ENCODE measurements around the gene CACNB2.

CACNB2 gene

DNA sequence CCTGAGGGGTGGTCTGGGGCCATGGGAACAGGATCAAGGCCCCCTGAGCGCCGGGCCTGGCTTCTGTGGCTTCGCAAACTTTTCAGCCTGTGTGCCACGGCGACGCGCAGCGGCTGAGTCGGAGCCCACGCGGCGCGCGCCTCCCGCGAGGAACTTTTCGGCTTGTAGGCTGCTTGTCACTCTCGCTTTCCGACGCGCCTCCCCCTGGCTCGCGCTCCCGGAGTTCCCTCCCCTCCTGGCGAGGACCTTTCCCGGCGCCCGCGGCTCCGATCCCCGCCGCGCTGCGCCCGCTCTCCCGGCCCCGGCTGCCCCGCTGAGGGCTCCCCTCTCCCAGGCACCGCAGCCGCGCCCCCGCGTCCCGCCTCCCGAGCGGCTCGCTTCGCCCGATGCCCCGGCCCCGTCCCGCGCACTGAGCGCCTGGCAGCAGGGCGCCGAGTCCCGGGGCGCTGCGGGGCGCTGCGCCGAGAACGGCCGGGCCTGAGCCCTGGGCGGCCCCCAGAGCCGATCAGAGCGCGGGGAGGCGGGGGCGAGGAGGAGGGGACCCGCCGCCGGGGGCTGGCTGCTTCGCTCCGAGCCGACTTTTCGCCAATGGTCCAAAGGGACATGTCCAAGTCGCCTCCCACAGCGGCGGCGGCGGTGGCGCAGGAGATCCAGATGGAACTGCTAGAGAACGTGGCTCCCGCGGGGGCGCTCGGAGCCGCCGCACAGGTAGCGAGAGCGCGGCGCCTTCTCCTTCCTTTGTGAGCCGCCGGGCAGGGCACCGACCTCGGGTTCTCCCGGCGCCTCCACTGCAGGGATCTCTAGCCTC lies at the start of gene CACNB2:
TSS of gene CACNB2 (plus strand) at position 276 of the 808 bp plus-strand sequence.
- Mint-ChIP-seq H3K4me1 (no peaks in the 10 kb centered on the region), H3K36me3 (no peaks in the 10 kb centered on the region), H3K27ac (no peak within 1 kb of the TSS), H3K27me3 (peaks cover 4% of the 10 kb centered on the region), H3K4me3 (no peak within 1 kb of the TSS), H3K9me3 (peaks cover 1% of the 10 kb centered on the region)
- ATAC-seq (ENCODE audit: low read depth) (no peak), DNase-seq (ENCODE audit: low spot score in 2 of 2) (no peak)

DNA sequence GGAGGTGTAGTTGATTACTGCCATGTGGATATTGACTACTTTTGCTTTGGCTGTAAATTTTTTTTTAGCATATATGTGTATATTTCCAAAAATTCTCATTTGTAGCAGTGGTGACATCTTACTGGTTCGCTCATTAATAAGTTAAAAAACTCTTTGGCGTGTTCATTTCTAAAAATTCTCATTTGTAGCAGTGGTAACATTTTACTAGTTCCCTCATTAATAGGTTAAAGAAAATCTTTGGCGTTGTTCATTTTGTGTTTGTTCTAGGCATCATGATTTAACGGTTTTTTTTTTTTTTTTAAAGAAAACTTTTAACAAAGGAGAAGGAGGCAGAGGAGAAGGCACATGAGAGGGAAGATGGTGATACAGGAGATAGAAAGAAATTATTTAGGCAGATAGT lies 45.9 kb upstream of the CACNB2 start:
- DNase-seq (ENCODE audit: low spot score in 2 of 2): no peak
- Mint-ChIP-seq H3K27ac (no peak overlapping the region), H3K36me3 (no peaks in the 10 kb centered on the region), H3K4me3 (no peak overlapping the region), H3K9me3 (peaks cover under 1% of the 10 kb centered on the region), H3K27me3 (no peaks in the 10 kb centered on the region), H3K4me1 (no peaks in the 10 kb centered on the region)
- ATAC-seq (ENCODE audit: low read depth): no peak

DNA sequence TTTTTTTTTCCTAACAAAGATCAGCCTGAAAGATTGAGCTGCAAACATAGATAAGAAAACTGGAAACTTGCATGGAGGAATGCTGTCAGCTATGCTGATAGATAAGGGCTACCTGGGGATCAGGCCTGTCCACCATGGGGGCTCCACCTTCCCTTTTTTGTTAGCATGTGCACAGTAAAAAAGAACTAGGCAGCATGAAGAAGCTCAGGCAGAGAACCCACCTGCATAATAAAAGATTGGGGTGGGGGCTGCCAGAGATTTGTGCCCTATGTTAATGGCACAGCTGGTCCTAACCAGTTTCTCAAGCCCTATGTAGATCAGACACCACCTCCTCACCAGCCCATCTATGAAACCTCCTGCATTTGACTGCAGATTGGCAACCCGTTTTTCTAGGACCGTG lies 45.4 kb upstream of the CACNB2 start:
- H3K9me3 Mint-ChIP-seq: no peaks in the 10 kb centered on the region
- no peak overlapping the region for H3K4me3 Mint-ChIP-seq
- H3K27ac Mint-ChIP-seq: no peak overlapping the region
- H3K27me3 Mint-ChIP-seq: no peaks in the 10 kb centered on the region
- DNase-seq (ENCODE audit: low spot score in 2 of 2) (no peak), ATAC-seq (ENCODE audit: low read depth) (no peak)
- no peaks in the 10 kb centered on the region for H3K4me1 Mint-ChIP-seq
- H3K36me3 Mint-ChIP-seq: no peaks in the 10 kb centered on the region

DNA sequence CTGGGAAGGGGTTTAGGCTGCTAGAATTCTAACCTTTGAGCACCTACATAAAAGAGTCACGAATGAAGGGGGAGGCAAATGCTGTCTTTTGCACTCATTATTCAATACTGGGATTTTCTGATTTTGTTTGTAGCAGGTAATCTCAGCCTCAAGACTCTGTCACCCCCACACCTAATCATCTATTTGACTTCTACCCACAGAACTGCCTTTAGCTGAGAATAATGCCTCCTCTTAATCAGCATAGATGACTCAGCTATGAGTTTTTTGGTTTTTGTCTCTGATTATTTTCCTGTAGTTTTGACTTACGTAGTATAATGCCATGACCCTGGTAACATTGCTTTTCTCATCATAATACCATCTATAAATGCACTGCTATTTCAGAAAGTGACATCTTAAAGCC lies 42.7 kb upstream of the CACNB2 start:
- ATAC-seq (ENCODE audit: low read depth) (no peak), DNase-seq (ENCODE audit: low spot score in 2 of 2) (no peak)
- no peaks in the 10 kb centered on the region for H3K36me3 Mint-ChIP-seq
- H3K27ac Mint-ChIP-seq: no peak overlapping the region
- H3K27me3 Mint-ChIP-seq: no peaks in the 10 kb centered on the region
- no peaks in the 10 kb centered on the region for H3K4me1 Mint-ChIP-seq
- H3K4me3 Mint-ChIP-seq: no peak overlapping the region
- H3K9me3 Mint-ChIP-seq: no peaks in the 10 kb centered on the region

DNA sequence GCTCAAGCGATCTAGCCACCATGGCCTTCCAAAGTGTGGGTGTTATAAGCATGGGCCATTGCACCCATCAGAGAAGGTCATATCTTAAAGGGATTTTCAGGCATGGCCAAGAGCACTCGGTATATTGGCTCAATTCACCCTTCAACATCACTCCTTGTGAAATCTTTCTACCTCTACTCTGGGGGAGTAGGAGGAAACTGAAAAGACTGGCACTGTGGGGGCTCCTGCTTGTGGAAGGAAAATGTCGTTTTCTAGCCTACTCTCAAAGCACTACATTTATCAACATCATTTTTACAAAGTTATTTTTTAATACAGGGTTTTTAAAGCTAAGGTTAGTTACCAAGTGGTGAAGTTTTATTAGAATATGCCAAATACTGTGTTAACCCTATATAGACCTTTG lies 42.0 kb upstream of the CACNB2 start:
- H3K4me1 Mint-ChIP-seq: no peaks in the 10 kb centered on the region
- no peak overlapping the region for H3K4me3 Mint-ChIP-seq
- no peaks in the 10 kb centered on the region for H3K36me3 Mint-ChIP-seq
- no peak overlapping the region for H3K27ac Mint-ChIP-seq
- no peaks in the 10 kb centered on the region for H3K27me3 Mint-ChIP-seq
- ATAC-seq (ENCODE audit: low read depth) (no peak), DNase-seq (ENCODE audit: low spot score in 2 of 2) (no peak)
- H3K9me3 Mint-ChIP-seq: no peaks in the 10 kb centered on the region

DNA sequence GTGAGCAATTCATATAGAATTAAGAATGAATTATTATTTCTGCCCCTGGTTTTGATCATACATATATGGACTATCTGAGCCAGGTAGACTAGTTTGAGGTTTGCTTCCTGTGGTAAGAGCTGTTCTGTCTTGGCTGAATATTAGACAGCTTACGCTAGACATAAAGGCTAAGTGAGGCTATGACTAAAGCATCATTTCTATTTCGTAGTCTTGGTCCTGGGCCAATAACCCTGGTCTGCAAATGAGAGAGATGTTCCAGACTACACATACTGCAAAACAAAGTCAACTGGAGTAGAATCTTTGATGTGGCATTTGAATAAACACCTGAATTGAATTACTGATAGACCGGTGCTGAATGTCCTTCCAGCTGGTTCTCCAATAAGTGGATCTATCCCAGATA lies 40.8 kb upstream of the CACNB2 start:
- no peaks in the 10 kb centered on the region for H3K27me3 Mint-ChIP-seq
- no peaks in the 10 kb centered on the region for H3K9me3 Mint-ChIP-seq
- no peak for ATAC-seq (ENCODE audit: low read depth)
- no peak overlapping the region for H3K4me3 Mint-ChIP-seq
- no peaks in the 10 kb centered on the region for H3K36me3 Mint-ChIP-seq
- H3K4me1 Mint-ChIP-seq: no peaks in the 10 kb centered on the region
- no peak for DNase-seq (ENCODE audit: low spot score in 2 of 2)
- H3K27ac Mint-ChIP-seq: no peak overlapping the region

DNA sequence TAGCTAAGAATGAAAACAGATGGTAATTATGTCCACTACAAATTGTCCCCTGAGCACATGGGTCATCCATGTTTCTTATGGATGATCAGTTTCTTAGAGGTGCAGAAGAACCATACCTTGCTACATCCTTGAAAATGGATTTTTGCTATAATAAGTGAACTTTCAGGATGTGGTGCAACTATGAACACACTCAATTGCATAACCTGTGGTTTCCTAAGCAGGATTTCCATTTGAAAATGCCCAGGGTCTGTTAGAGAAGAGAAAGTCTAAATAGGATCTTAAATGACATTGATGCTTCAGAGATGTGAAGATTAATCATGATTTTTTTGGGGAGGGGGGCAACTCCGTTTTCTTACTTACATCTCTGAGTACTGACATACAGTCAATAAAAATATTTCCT lies 39.6 kb upstream of the CACNB2 start:
- Mint-ChIP-seq H3K36me3 (no peaks in the 10 kb centered on the region), H3K9me3 (no peaks in the 10 kb centered on the region), H3K27me3 (no peaks in the 10 kb centered on the region), H3K4me1 (no peaks in the 10 kb centered on the region), H3K4me3 (no peak overlapping the region), H3K27ac (no peak overlapping the region)
- DNase-seq (ENCODE audit: low spot score in 2 of 2) (no peak), ATAC-seq (ENCODE audit: low read depth) (no peak)

DNA sequence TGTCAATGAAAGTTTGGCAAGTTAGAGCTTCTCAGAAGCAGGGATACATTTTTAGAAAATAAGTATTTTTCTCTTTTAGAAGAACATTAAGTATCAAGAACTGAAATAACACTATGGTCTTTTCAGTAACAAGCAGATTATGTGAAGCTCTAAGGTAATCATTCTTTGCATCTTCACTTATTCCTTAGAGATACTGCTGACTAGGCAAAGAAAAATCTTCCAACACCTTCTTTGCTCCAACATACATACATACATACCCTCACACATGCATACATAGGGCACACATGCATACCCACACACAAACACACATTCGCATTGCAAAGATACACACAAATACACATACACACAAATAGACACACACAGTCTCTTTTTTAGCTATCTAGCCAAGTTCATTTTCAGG lies 37.8 kb upstream of the CACNB2 start:
- Mint-ChIP-seq H3K27me3 (no peaks in the 10 kb centered on the region), H3K4me1 (no peaks in the 10 kb centered on the region), H3K27ac (no peak overlapping the region), H3K36me3 (no peaks in the 10 kb centered on the region), H3K9me3 (no peaks in the 10 kb centered on the region), H3K4me3 (no peak overlapping the region)
- no peak for DNase-seq (ENCODE audit: low spot score in 2 of 2)
- no peak for ATAC-seq (ENCODE audit: low read depth)

DNA sequence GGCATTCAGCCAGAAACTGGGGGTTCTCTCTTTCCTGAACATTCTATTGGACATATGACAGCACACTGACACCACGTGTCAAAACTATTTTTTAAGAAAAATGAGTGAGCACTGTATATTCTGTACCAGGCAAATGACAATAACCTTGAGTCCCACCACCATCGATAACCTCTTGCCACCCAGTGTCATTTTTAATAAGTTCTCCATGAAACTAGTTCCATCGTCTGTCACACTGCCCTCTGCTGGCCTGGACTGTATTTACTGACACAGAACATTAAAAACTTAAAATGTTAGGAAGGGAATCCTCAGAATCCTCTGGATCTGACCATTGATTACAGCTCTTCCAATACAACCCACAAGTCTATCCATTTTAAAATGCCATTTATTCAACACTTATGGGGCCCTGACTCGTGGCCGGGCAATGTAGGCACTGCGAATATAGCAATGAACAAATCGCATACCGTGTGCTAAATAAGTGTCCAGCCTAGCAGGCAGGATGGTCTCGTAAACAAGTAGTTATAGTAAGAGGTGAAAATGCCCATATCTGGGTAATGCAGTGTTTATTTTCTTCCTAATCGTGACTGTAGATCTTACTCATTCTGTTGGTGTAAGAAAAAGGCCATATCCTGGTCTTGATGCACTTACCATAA lies 35.9 kb upstream of the CACNB2 start:
- no peaks in the 10 kb centered on the region for H3K4me1 Mint-ChIP-seq
- no peak for ATAC-seq (ENCODE audit: low read depth)
- H3K4me3 Mint-ChIP-seq: no peak overlapping the region
- H3K27me3 Mint-ChIP-seq: no peaks in the 10 kb centered on the region
- no peaks in the 10 kb centered on the region for H3K36me3 Mint-ChIP-seq
- H3K9me3 Mint-ChIP-seq: no peaks in the 10 kb centered on the region
- H3K27ac Mint-ChIP-seq: no peak overlapping the region
- DNase-seq (ENCODE audit: low spot score in 2 of 2): peak; percentile 6 to 14

DNA sequence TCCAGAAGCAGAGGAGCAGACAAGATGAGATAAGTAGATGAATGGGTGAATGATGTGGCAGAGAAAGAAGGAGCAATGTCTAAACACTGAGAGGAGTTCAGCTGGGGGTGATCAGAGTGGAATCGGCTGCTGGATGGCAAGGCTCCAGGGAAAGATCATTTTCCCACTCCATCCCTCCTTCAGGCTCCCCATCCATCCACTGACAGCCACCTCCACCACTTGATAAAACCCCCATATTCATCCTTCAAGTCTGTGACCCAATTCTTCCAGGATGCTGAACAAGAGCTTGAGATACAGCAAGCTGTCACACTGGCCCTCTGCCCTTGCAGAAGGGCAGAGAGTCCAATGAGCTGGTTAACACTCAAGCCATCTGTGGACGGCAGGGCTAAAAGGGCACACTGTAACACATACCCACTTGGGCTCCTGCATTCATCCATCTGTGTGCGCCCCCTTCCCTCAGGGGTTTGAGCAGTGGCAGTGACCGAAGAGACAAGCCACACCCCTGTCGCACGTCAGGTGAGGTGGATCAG lies 30.8 kb upstream of the CACNB2 start:
- H3K9me3 Mint-ChIP-seq: no peaks in the 10 kb centered on the region
- ATAC-seq (ENCODE audit: low read depth) (no peak), DNase-seq (ENCODE audit: low spot score in 2 of 2) (no peak)
- no peak overlapping the region for H3K27ac Mint-ChIP-seq
- H3K4me1 Mint-ChIP-seq: no peaks in the 10 kb centered on the region
- no peak overlapping the region for H3K4me3 Mint-ChIP-seq
- H3K36me3 Mint-ChIP-seq: no peaks in the 10 kb centered on the region
- no peaks in the 10 kb centered on the region for H3K27me3 Mint-ChIP-seq

DNA sequence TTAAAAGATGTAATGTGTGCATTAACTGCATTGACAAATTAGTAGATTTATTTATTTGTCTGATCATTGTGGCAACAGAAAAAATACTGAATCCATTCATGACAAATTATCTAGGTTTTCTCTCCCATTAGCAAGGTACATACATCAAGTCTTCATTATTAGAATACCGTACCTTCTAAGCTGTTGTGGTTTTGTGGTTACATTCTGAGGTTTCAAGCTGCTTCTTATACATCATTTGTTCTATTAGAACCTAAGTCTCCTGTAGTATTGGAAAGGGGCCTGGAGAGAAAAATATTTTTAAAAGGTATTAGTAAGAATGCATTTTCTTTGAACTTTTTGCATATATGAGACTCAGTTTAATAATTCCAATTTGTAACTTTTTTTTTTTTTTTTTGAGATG lies 26.3 kb upstream of the CACNB2 start:
- DNase-seq (ENCODE audit: low spot score in 2 of 2) (no peak), ATAC-seq (ENCODE audit: low read depth) (no peak)
- Mint-ChIP-seq H3K36me3 (no peaks in the 10 kb centered on the region), H3K27ac (no peak overlapping the region), H3K4me3 (no peak overlapping the region), H3K4me1 (no peaks in the 10 kb centered on the region), H3K27me3 (no peaks in the 10 kb centered on the region), H3K9me3 (no peaks in the 10 kb centered on the region)

DNA sequence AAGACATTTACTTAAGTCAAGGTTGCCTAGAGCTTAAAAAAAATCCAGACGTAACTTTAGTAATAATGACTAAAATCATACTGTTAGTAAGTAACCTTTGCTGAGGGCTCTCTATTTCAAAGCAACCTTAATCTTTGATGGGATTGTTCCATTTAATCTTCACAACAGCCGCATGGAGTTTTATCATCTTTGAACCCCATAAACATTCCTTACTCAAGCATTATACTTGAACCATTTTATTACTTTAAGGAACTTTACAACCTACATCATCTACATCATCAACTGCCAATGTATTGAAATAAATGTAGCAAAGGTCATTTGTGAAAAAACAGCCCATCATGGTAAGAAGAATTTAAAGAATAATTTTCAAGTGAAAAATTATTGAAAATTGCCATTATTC lies 22.9 kb upstream of the CACNB2 start:
- Mint-ChIP-seq H3K36me3 (no peaks in the 10 kb centered on the region), H3K4me3 (no peak overlapping the region), H3K9me3 (no peaks in the 10 kb centered on the region), H3K27ac (no peak overlapping the region), H3K4me1 (no peaks in the 10 kb centered on the region), H3K27me3 (no peaks in the 10 kb centered on the region)
- ATAC-seq (ENCODE audit: low read depth) (no peak), DNase-seq (ENCODE audit: low spot score in 2 of 2) (no peak)

DNA sequence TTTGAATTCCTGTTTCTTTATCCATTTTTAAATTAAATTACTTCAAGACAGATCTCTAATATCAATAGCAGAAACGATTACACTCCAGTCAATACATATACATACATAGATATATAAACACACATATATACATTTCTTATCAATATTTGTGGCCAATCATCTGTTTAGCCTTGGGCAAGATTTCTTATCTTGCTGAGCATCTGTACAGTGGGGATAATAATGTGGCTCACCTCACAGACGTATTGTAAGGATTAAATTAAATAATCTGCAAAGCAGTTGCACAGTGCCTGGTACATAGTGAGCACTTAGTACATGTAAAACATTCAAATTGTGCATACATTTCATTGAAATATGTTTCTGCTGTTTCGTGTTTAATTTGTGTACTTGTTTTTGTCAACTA lies 17.5 kb upstream of the CACNB2 start:
- peaks cover 2% of the 10 kb centered on the region for H3K27me3 Mint-ChIP-seq
- ATAC-seq (ENCODE audit: low read depth): no peak
- no peak overlapping the region for H3K27ac Mint-ChIP-seq
- no peaks in the 10 kb centered on the region for H3K9me3 Mint-ChIP-seq
- no peak for DNase-seq (ENCODE audit: low spot score in 2 of 2)
- no peak overlapping the region for H3K4me3 Mint-ChIP-seq
- no peaks in the 10 kb centered on the region for H3K36me3 Mint-ChIP-seq
- no peaks in the 10 kb centered on the region for H3K4me1 Mint-ChIP-seq

DNA sequence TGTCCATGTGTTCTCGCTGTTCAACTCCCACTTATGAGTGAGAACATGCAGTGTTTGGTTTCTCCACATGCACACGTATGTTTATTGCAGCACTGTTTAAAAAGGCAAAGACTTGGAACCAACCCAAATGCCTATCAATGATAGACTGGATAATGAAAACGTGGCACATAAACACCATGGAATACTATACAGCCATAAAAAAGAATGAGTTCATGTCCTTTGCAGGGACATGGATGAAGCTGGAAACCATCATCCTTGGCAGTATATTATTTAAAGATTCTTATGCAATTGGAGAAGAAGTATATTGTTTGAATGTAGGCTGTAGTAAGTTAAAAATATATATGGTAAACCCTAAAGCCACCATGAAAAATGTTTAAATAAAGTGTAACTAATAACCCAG lies 7.2 kb upstream of the CACNB2 start:
- ATAC-seq (ENCODE audit: low read depth) (no peak), DNase-seq (ENCODE audit: low spot score in 2 of 2) (no peak)
- Mint-ChIP-seq H3K4me3 (no peak overlapping the region), H3K27me3 (peaks cover 1% of the 10 kb centered on the region), H3K9me3 (peaks cover 2% of the 10 kb centered on the region), H3K27ac (no peak overlapping the region), H3K36me3 (no peaks in the 10 kb centered on the region), H3K4me1 (no peaks in the 10 kb centered on the region)

DNA sequence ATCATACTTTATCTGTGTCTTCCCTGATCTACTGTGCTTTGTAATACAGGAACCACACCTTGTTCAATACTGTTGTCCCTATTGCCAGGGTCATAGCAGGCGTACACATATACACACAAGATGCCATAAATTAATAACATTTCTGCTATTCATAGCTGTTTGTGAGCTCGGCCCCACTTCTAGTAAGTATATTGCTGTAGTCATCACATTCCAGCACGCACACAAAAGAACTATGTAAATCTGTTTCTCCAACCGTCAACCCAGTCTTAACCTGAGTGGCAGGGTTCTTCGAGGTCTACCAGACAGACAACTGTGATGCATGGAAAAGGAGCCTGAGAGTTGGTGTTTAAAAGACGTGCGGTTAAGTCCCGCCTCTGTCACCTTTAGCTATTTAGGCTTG lies 5.7 kb upstream of the CACNB2 start:
- Mint-ChIP-seq H3K4me3 (no peak overlapping the region), H3K9me3 (peaks cover 2% of the 10 kb centered on the region), H3K4me1 (no peaks in the 10 kb centered on the region), H3K27me3 (peaks cover 1% of the 10 kb centered on the region), H3K36me3 (no peaks in the 10 kb centered on the region), H3K27ac (no peak overlapping the region)
- ATAC-seq (ENCODE audit: low read depth): no peak
- DNase-seq (ENCODE audit: low spot score in 2 of 2): no peak

Data from memory B cell (primary cell).